Endothelial cell (in vitro differentiated cells): ENCODE measurements around the gene SUPT6H. TPM values are rescaled to one million over a fixed set of nuclear protein-coding genes. Genes with fewer than 3 reads are reported as not detected.

Experiments
- DNase-seq: peaks from one replicate; pipeline ENCODE4 v3.0.0; 2021; ENCODE audit warnings: low spot score
- H3K27ac Mint-ChIP-seq: one replicate; pipeline ENCODE4 v1.8.0; 2021; ENCODE audit warnings: mixed read lengths, inconsistent platforms; ENCODE audit not compliant: unreplicated experiment
- H3K27me3 Mint-ChIP-seq: one replicate; pipeline ENCODE4 v1.8.0; 2021; ENCODE audit warnings: mild to moderate bottlenecking, moderate library complexity, mixed read lengths, inconsistent platforms; ENCODE audit not compliant: unreplicated experiment
- H3K36me3 Mint-ChIP-seq: one replicate; pipeline ENCODE4 v1.8.0; 2021; ENCODE audit warnings: mild to moderate bottlenecking, low read depth, mixed read lengths, inconsistent platforms; ENCODE audit not compliant: unreplicated experiment
- H3K4me1 Mint-ChIP-seq: one replicate; pipeline ENCODE4 v1.8.0; 2021; ENCODE audit warnings: mild to moderate bottlenecking, mixed read lengths, inconsistent platforms; ENCODE audit not compliant: unreplicated experiment
- H3K4me3 Mint-ChIP-seq: one replicate; pipeline ENCODE4 v1.8.0; 2021; ENCODE audit warnings: mild to moderate bottlenecking, mixed read lengths, inconsistent platforms; ENCODE audit not compliant: unreplicated experiment
- H3K9me3 Mint-ChIP-seq: one replicate; pipeline ENCODE4 v1.8.0; 2021; ENCODE audit warnings: mixed read lengths, inconsistent platforms; ENCODE audit not compliant: unreplicated experiment
- total RNA-seq: library from RNA; stranded (reverse); fragmentation: NEBNext Ultra II Directional; extraction: Animal tissue kit (Norgen Biotek cat#: 25700); gene quantifications from one replicate; pipeline ENCODE4 v1.2.1, GENCODE V29; 2021; ENCODE audit not compliant: unreplicated experiment
- TF ChIP-seq, protein P1 (sequence below): fragments of 200-600 bp; sonication (generic); IDR thresholded peaks from one replicate; pipeline ENCODE4 v1.5.0; 2021; ENCODE audit warnings: antibody characterized with exemption; ENCODE audit not compliant: unreplicated experiment

The SUPT6H gene
- total RNA-seq, 1 donor from 2014 or later, result 87.4 TPM

DNA sequence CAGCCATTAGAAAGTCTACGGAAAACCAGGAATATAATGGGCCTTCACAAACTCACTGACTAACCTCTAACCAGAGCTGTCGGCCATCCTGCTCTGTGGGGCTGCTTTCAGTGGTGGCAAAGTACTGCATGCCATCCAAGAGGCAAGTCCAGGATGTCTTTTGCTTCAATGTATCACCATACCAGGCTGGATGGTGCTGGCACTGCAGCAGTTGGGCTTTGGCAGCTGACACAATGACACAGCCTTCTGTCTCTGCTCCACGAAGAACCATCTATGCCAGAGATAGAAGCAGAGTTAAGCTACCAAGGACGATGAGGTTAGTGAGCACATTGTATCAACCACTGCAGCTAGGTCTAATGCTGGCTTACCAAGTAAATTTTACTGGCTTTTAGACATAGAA is 38.3 kb upstream of the SUPT6H start:
- Mint-ChIP-seq H3K36me3 (peaks cover 61% of the 10 kb centered on the region), H3K9me3 (no peaks in the 10 kb centered on the region), H3K4me3 (no peak overlapping the region), H3K27me3 (peaks cover 7% of the 10 kb centered on the region), H3K27ac (no peak overlapping the region), H3K4me1 (peaks cover 9% of the 10 kb centered on the region)
- no peak for DNase-seq
- TF ChIP-seq, protein P1, sequence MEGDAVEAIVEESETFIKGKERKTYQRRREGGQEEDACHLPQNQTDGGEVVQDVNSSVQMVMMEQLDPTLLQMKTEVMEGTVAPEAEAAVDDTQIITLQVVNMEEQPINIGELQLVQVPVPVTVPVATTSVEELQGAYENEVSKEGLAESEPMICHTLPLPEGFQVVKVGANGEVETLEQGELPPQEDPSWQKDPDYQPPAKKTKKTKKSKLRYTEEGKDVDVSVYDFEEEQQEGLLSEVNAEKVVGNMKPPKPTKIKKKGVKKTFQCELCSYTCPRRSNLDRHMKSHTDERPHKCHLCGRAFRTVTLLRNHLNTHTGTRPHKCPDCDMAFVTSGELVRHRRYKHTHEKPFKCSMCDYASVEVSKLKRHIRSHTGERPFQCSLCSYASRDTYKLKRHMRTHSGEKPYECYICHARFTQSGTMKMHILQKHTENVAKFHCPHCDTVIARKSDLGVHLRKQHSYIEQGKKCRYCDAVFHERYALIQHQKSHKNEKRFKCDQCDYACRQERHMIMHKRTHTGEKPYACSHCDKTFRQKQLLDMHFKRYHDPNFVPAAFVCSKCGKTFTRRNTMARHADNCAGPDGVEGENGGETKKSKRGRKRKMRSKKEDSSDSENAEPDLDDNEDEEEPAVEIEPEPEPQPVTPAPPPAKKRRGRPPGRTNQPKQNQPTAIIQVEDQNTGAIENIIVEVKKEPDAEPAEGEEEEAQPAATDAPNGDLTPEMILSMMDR, result no peak

DNA sequence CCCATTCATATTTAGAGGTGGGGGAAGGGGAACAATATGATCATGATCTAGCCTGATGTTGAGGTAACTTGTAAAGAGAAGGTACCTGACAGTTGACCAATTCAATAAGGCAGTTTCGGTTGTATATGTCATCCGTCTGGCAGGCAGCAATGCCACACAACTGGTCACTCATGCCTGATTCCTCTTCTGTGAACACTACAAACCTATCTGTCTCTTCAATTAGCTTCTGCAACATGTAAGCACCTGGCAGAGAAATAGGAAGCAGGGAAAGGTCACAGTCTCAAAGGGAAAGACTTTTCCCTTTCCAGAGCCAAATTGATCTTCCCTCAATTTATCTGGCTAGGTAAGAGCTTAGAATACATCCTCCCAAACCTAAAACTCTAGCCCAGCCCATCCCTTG is 37.9 kb upstream of the SUPT6H start:
- H3K27ac Mint-ChIP-seq, result no peak overlapping the region
- TF ChIP-seq, protein P1, result no peak
- H3K4me3 Mint-ChIP-seq, result no peak overlapping the region
- DNase-seq, result no peak
- H3K4me1 Mint-ChIP-seq, result peaks cover 9% of the 10 kb centered on the region
- peaks cover 7% of the 10 kb centered on the region for H3K27me3 Mint-ChIP-seq
- H3K36me3 Mint-ChIP-seq, result peaks cover 60% of the 10 kb centered on the region
- no peaks in the 10 kb centered on the region for H3K9me3 Mint-ChIP-seq

DNA sequence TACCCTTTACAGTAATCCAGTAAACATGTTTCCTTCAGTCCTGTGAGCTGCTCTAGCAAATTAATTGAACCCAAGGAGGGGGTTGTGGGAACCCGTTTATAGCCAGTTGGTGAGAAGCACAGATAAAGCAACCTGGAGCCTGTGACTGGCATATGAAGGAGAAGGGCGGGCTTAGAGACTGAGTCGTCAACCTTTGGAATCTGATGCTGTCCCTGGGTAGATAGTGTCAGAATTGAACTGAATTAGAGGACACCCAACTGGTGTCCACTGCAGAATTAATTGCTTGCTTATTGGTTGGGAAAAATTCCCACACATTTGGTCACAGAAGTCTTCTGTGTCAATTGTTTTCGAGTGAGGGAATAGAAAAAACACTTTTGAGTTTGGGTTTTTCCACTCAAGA is 35.2 kb upstream of the SUPT6H start:
- H3K4me3 Mint-ChIP-seq, result no peak overlapping the region
- DNase-seq, result no peak
- no peaks in the 10 kb centered on the region for H3K9me3 Mint-ChIP-seq
- H3K36me3 Mint-ChIP-seq, result peaks cover 56% of the 10 kb centered on the region
- no peak overlapping the region for H3K27ac Mint-ChIP-seq
- H3K4me1 Mint-ChIP-seq, result peaks cover under 1% of the 10 kb centered on the region
- H3K27me3 Mint-ChIP-seq, result peaks cover 2% of the 10 kb centered on the region
- TF ChIP-seq, protein P1, result no peak

DNA sequence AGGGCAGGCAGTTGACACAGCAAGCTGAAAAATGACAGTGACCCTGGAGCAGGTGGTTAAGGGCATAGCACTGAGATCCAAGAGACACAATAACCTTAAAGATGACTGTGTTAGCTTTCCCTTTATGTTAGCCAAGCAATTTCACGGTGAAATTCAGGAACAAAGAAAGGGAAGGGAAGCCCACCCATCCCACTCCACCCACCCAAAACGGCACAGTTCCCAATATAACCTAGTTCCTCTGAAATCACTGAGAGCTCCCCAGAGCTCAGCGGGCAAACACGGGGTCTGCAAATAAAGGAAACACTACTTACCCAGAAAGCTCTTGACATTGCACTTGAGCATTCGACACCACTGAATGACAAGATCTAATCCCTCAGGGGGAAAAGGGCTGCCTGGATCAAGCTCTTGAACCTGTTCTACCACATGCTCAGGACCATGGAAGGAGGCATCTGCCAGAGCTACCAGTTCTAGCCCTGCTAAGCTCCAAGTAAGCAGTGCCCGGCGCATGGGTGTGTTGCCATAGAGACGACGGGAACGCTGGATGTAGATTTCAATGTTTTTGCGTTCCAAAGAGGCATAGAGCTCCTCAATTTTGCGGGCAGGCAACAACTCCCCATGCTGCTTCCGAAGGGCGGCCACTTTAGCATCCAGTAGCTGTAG is 27.7 kb upstream of the SUPT6H start:
- TF ChIP-seq, protein P1, result no peak
- peak overlapping the region; percentile 59 for H3K4me3 Mint-ChIP-seq
- peaks cover 10% of the 10 kb centered on the region for H3K4me1 Mint-ChIP-seq
- peak overlapping the region; percentile 24 for H3K27ac Mint-ChIP-seq
- H3K36me3 Mint-ChIP-seq, result peaks cover 77% of the 10 kb centered on the region
- H3K9me3 Mint-ChIP-seq, result no peaks in the 10 kb centered on the region
- no peak for DNase-seq
- no peaks in the 10 kb centered on the region for H3K27me3 Mint-ChIP-seq

DNA sequence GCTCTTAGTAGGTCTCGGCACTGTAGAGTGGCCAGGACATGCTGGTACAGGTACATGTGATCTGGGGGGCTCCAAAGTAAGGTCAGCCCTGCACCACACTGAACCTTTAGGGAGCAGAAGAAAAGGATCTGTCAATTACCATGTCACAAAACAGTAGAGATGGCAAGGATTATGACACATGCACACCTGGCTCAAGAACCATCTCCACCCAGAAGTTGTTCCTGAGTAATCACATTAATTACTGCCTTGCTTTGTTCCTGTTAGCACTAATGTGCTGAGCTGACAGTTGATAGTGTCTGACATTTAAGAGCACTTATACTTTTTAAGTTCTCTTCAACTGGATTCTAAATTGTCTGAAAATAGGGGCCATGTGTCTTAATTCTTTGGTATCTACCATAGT is 26.5 kb upstream of the SUPT6H start:
- TF ChIP-seq, protein P1, result no peak
- no peak overlapping the region for H3K27ac Mint-ChIP-seq
- peaks cover 85% of the 10 kb centered on the region for H3K36me3 Mint-ChIP-seq
- no peak for DNase-seq
- peaks cover 10% of the 10 kb centered on the region for H3K4me1 Mint-ChIP-seq
- H3K27me3 Mint-ChIP-seq, result no peaks in the 10 kb centered on the region
- H3K4me3 Mint-ChIP-seq, result peak overlapping the region; percentile 33
- no peaks in the 10 kb centered on the region for H3K9me3 Mint-ChIP-seq
